Mesendoderm (in vitro differentiated cells): ENCODE data around the gene PRPH.

Experiments used
- DNase-seq: peaks from one replicate; pipeline ENCODE4 v3.0.0; 2013
- H2AK5ac ChIP-seq: 2 replicates; pipeline ENCODE4 v1.6.1; 2013; ENCODE audit warnings: low read length, inconsistent platforms
- H2BK120ac ChIP-seq: 2 replicates; pipeline ENCODE4 v1.6.1; 2013; ENCODE audit warnings: low read depth, mild to moderate bottlenecking, low read length, moderate library complexity, mixed read lengths
- H2BK15ac ChIP-seq: replicated peaks from 2 replicates; pipeline ENCODE4 v1.6.1; 2013; ENCODE audit warnings: low read depth, mild to moderate bottlenecking, moderate library complexity
- H2BK5ac ChIP-seq: 2 replicates; pipeline ENCODE4 v1.6.1; 2013; ENCODE audit warnings: low read length, inconsistent platforms
- H3K18ac ChIP-seq: 2 replicates; pipeline ENCODE4 v1.6.1; 2013; ENCODE audit warnings: mild to moderate bottlenecking, low read length, mixed read lengths
- H3K23ac ChIP-seq: one replicate; pipeline ENCODE4 v1.6.1; 2013; ENCODE audit warnings: low read length
- H3K27ac ChIP-seq: 2 replicates; pipeline ENCODE4 v1.5.1; 2013; ENCODE audit warnings: low read depth, mild to moderate bottlenecking, inconsistent platforms, low read length, moderate library complexity
- H3K27me3 ChIP-seq: 2 replicates; pipeline ENCODE4 v1.6.1; 2013; ENCODE audit warnings: low read length, control low read depth, mild to moderate bottlenecking, inconsistent platforms; ENCODE audit not compliant: insufficient read depth, poor library complexity
- H3K36me3 ChIP-seq: 2 replicates; pipeline ENCODE4 v1.6.1; 2013; ENCODE audit warnings: low read length, inconsistent platforms; ENCODE audit not compliant: control insufficient read depth, insufficient read depth
- H3K4ac ChIP-seq: one replicate; pipeline ENCODE4 v1.6.1; 2013; ENCODE audit warnings: low read depth, mild to moderate bottlenecking, low read length, moderate library complexity
- H3K4me1 ChIP-seq: 2 replicates; pipeline ENCODE4 v1.6.1; 2013; ENCODE audit warnings: low read depth, low read length, inconsistent platforms; ENCODE audit not compliant: control insufficient read depth
- H3K4me2 ChIP-seq: 2 replicates; pipeline ENCODE4 v1.6.1; 2013; ENCODE audit warnings: low read length
- H3K4me3 ChIP-seq: 2 replicates; pipeline ENCODE4 v1.5.1; 2013; ENCODE audit warnings: mild to moderate bottlenecking, low read length
- H3K56ac ChIP-seq: one replicate; pipeline ENCODE4 v1.6.1; 2013; ENCODE audit warnings: low read length
- H3K79me1 ChIP-seq: 2 replicates; pipeline ENCODE4 v1.6.1; 2013; ENCODE audit warnings: low read length, inconsistent platforms
- H3K79me2 ChIP-seq: 2 replicates; pipeline ENCODE4 v1.6.1; 2013; ENCODE audit warnings: mild to moderate bottlenecking, low read length; ENCODE audit not compliant: control insufficient read depth, insufficient read depth
- H3K9ac ChIP-seq: 2 replicates; pipeline ENCODE4 v1.6.1; 2013; ENCODE audit warnings: low read length, inconsistent platforms
- H4K5ac ChIP-seq: one replicate; pipeline ENCODE4 v1.6.1; 2013; ENCODE audit warnings: low read length
- H4K8ac ChIP-seq: one replicate; pipeline ENCODE4 v1.6.1; 2013; ENCODE audit warnings: low read depth, mild to moderate bottlenecking, control low read depth, low read length, moderate library complexity
- WGBS: extraction: QIAGEN DNeasy Blood & Tissue Kit; methylation state at CpG from one replicate; pipeline ENCODE4 v1.1.7; 2013; ENCODE audit warnings: low lambda C conversion rate, missing lambda C conversion rate; ENCODE audit not compliant: insufficient coverage; ENCODE audit errors: extremely low coverage; 5-methylcytosine and 5-hydroxymethylcytosine counted together

The PRPH gene

DNA sequence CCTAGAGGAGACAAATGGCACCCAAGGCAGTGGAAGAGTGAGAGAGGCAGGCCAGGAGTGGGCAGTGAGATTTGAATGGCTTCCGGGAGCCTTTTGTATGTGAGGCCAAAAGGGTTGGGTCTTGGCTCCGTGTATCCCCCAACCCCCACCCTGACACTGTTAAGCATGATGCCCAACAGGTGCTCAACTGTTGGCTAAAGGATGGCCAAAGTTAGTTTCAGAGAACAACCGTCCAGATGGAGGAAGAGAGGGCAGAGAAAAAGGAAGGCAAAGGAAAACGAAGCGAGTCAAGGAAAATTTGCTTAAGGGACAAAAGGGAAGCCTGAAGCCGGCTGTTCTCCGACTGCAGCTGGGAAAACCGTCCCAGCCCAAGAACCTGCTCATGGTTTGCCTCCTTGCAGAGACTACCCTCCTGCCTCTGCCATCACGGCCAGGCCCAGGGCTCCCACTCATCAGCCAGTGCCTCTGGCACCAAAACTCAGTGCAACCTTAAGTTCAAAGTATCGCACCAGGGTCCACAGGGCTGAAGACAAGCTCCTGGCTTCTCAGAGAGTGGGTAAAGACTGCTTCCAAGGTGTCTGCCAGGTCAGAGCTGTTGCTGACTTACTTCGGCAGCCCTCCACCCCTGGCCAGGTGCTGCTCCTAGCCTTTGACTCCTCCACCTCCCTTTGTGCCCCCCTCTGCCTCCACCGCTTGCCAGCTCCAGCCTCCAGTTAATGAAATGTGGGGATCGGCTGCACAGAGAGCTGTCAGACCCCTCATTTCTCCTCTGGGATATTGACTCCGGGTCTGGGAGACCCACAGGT, 46.2 kb downstream of the PRPH start:
- Histone ChIP-seq H3K23ac (no peak overlapping the region), H3K56ac (peak overlapping the region; percentile 19), H3K4ac (no peak overlapping the region), H2AK5ac (no peak overlapping the region), H3K79me1 (no peaks in the 10 kb centered on the region), H3K4me1 (peaks cover 9% of the 10 kb centered on the region), H2BK5ac (no peak overlapping the region), H4K5ac (no peak overlapping the region), H3K27ac (no peak overlapping the region), H3K4me2 (no peak overlapping the region), H2BK15ac (no peak overlapping the region), H3K27me3 (peaks cover 61% of the 10 kb centered on the region), H4K8ac (no peak overlapping the region), H3K9ac (no peak overlapping the region), H2BK120ac (no peak overlapping the region), H3K36me3 (no peaks in the 10 kb centered on the region), H3K4me3 (no peak overlapping the region), H3K79me2 (no peaks in the 10 kb centered on the region), H3K18ac (no peak overlapping the region)
- DNase-seq: no peak
- no CpG with 5 or more reads among the region's 14 CpGs for WGBS

DNA sequence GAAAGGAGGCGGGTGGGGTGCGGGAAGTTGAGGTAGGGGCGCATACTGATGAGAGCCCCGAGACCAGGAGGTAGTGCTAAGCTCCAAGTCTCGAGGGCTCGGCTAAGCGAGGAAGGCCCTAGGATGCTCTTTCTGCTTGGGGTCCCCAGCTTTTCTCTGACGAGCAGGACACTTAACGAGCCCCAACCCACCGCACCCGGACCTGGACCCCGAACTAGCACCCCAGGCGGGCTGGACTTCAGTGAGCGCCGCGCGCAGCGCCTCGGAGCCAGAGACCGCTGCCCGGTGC, 46.8 kb downstream of the PRPH start:
- Histone ChIP-seq H2BK120ac (no peak overlapping the region), H4K5ac (no peak overlapping the region), H3K4me1 (peaks cover 9% of the 10 kb centered on the region), H3K4me2 (peak overlapping the region; percentile 32), H3K79me1 (no peaks in the 10 kb centered on the region), H3K18ac (no peak overlapping the region), H2BK5ac (no peak overlapping the region), H3K56ac (peak overlapping the region; percentile 59), H3K79me2 (no peaks in the 10 kb centered on the region), H3K36me3 (no peaks in the 10 kb centered on the region), H2AK5ac (no peak overlapping the region), H2BK15ac (no peak overlapping the region), H4K8ac (no peak overlapping the region), H3K4ac (no peak overlapping the region), H3K9ac (no peak overlapping the region), H3K4me3 (no peak overlapping the region), H3K27me3 (peaks cover 59% of the 10 kb centered on the region), H3K23ac (no peak overlapping the region), H3K27ac (no peak overlapping the region)
- DNase-seq: no peak
- WGBS: no CpG with 5 or more reads among the region's 21 CpGs

DNA sequence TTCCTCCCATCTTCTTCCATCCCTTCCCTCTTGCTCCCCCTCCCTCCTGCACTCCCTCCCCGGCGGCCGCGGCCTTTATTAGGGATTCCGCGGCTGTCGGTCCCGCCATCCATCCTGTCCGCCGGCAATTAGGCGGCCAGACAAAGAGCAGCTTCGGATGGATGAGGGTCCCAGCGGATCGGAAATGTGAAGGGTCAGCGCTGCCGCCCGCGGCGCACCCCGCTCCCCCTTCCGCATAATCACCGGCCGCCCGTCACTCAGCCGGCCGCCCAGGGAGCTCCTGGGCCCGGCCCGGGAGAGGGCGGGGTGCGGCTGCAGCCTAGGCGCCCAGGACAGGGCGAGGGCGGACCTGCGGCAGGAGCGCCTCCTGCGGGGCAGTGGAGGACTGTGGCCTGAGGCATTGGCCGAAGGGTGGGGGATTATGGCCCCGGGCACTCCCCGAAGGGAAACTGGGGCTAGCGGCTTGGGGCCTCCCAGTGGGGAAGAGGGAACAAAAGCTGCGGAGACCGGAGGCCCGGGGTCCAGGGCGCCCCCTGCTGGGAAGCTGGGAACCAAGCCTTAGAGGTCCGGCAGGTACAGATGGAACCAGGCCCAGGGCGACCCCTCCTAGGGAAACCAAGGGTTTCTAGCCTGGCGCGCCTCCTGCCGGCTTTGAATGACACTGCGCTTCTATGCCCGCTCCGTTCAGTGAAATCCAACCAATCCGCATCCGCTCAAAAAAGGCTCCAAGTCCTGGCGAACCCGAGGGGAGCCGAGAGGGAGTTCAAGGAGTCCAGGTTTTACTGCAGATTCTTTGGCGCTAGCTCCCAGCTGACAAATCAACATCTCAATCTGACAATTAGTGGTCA, 47.3 kb downstream of the PRPH start:
- peak; percentile 97 for DNase-seq
- peaks cover 9% of the 10 kb centered on the region for H3K4me1 ChIP-seq

DNA sequence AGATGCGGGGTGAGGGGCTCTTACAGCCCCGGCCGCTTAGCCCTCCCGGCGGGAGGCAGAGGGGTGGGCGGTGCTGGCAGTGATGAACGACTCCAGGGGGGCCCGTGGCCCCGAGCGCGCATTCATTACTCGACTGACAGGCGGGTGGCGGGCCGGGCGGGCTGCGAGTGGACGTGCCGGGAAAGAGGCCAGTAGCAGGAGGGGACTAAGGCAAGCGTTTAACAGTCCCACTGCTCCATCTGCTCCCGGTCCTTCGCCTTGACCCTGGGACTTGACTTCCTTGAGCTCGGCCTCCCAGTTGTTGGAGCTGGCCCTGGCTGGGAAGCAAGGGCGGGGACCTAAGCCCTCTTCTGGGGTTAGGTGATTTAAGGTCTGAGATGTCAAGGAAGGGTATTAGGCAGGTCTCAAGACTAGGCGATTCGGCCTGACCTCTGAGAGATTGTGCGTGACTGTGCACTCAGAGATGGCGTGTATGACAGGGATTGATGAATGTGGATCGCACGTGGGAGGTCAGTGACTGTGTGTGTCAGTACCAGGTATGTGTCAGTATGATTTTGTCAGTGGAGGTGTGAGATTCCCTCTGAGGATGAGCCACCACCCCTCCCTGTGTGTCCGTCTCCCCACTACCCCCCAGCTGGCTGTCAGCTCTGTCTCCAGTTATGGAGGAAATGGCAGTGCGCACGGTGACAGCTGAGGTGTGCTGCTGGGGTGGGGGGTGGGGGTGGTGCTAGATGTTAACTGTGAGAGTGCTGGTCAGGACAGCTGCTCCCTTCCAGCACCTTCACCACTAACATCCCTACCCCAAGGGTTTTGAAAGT, 48.2 kb downstream of the PRPH start:
- Histone ChIP-seq H3K4me2 (peak overlapping the region; percentile 84), H3K27me3 (peaks cover 56% of the 10 kb centered on the region), H4K8ac (no peak overlapping the region), H2BK5ac (no peak overlapping the region), H3K4ac (no peak overlapping the region), H3K56ac (no peak overlapping the region), H3K9ac (peak overlapping the region; percentile 30), H2BK15ac (no peak overlapping the region), H4K5ac (no peak overlapping the region), H3K79me1 (no peaks in the 10 kb centered on the region), H3K23ac (no peak overlapping the region), H3K27ac (no peak overlapping the region), H3K18ac (no peak overlapping the region), H2BK120ac (no peak overlapping the region), H3K79me2 (no peaks in the 10 kb centered on the region), H3K4me1 (peaks cover 7% of the 10 kb centered on the region), H2AK5ac (no peak overlapping the region), H3K36me3 (no peaks in the 10 kb centered on the region), H3K4me3 (no peak overlapping the region)
- peak; percentile 47 for DNase-seq
- no CpG with 5 or more reads among the region's 33 CpGs for WGBS

More for the DNA sequence above, 47.3 kb downstream of the PRPH start:
- Histone ChIP-seq H3K79me2 (no peaks in the 10 kb centered on the region), H3K18ac (no peak overlapping the region), H3K36me3 (no peaks in the 10 kb centered on the region), H2AK5ac (no peak overlapping the region), H2BK5ac (no peak overlapping the region), H2BK15ac (no peak overlapping the region), H3K4ac (no peak overlapping the region), H2BK120ac (no peak overlapping the region), H3K56ac (peak overlapping the region; percentile 59), H3K4me3 (peak overlapping the region; percentile 43), H3K27me3 (peaks cover 59% of the 10 kb centered on the region), H3K4me2 (peak overlapping the region; percentile 84), H3K23ac (no peak overlapping the region), H4K8ac (no peak overlapping the region), H3K79me1 (no peaks in the 10 kb centered on the region), H4K5ac (no peak overlapping the region), H3K27ac (no peak overlapping the region), H3K9ac (peak overlapping the region; percentile 35)
- WGBS: no CpG with 5 or more reads among the region's 58 CpGs

DNA sequence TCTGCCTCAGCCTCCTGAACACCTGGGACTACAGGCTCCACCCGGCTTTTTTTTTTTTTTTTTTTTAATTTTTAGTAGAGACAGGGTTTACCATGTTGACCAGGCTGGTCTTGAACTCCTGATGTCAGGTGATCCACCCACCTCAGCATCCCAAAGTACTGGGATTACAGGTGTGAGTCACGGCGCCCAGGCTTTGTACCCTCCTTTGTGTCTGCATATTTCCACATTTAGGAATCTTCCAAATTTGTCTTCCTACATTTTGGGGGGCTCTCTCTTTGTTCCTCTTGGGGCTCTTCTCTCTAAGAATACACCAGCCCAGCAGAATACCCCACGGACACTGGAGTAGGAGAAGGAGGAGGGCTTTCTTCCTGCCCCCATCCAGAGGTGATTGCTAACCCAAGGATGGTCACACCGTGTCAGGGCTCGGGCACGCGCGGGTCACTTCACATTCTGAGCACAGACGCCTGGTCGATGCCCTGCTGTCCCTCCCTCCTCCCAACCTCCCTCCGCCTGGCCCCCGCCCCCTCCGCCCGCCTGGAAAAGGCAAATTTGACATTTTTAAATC, 49.6 kb downstream of the PRPH start:
- Histone ChIP-seq H2BK15ac (no peak overlapping the region), H3K18ac (no peak overlapping the region), H3K9ac (no peak overlapping the region), H3K27me3 (peaks cover 51% of the 10 kb centered on the region), H3K23ac (no peak overlapping the region), H4K8ac (no peak overlapping the region), H3K36me3 (no peaks in the 10 kb centered on the region), H3K4me3 (no peak overlapping the region), H2BK120ac (no peak overlapping the region), H3K79me1 (no peaks in the 10 kb centered on the region), H3K56ac (no peak overlapping the region), H3K27ac (no peak overlapping the region), H3K4ac (no peak overlapping the region), H2BK5ac (no peak overlapping the region), H2AK5ac (no peak overlapping the region), H3K4me1 (peaks cover 5% of the 10 kb centered on the region), H4K5ac (no peak overlapping the region), H3K4me2 (no peak overlapping the region), H3K79me2 (no peaks in the 10 kb centered on the region)
- WGBS: no CpG with 5 or more reads among the region's 15 CpGs
- no peak for DNase-seq
